Esophagus squamous epithelium (tissue), 5 donors: Measurements from ENCODE around the gene SOX8. TPM values are rescaled to one million over a fixed set of nuclear protein-coding genes. Genes with fewer than 3 reads are reported as not detected.

Experiments
- DNase-seq: peaks from one replicate; lab custom pipeline; 2025; lab: John Stamatoyannopoulos, UW
- H3K27ac ChIP-seq, 4 donors: fragments of 200-600 bp; sonication (generic); one replicate each; pipeline ENCODE4 v1.5.1; 2016 to 2019; ENCODE audit warnings: mild to moderate bottlenecking in 1 of 4
- H3K27me3 ChIP-seq, 4 donors: fragments of 200-600 bp; sonication (generic); 1 replicate in 3 of 4; 2 replicates in 1 of 4; pipeline versions ENCODE4 v1.5.1 to v1.6.0; 2017 to 2021; ENCODE audit warnings: antibody characterized with exemption in 1 of 4
- H3K36me3 ChIP-seq, 3 donors: fragments of 200-600 bp; sonication (generic); one replicate each; pipeline ENCODE4 v1.5.1; 2016 to 2019
- H3K4me1 ChIP-seq, 3 donors: fragments of 200-600 bp; sonication (generic); one replicate each; pipeline ENCODE4 v1.5.1; 2017 to 2019
- H3K4me3 ChIP-seq, 4 donors: fragments of 200-600 bp; sonication (generic); 1 replicate in 3 of 4; 2 replicates in 1 of 4; pipeline ENCODE4 v1.5.1; 2016 to 2019; ENCODE audit warnings: mild to moderate bottlenecking in 2 of 4, moderate library complexity in 1 of 4
- H3K9me3 ChIP-seq, 3 donors: fragments of 200-600 bp; sonication (generic); one replicate each; pipeline ENCODE4 v1.5.1; 2016 to 2019
- POLR2A ChIP-seq, 4 donors: fragments of 450-650 bp; IDR thresholded peaks; one replicate each; pipeline ENCODE4 v1.6.1; 2017; ENCODE audit warnings: antibody characterized with exemption in 4 of 4, mild to moderate bottlenecking in 4 of 4, moderate library complexity in 3 of 4
- WGBS, 2 donors: methylation state at CpG; one replicate each; pipeline ENCODE4 v1.1.5; 2018; 5-methylcytosine and 5-hydroxymethylcytosine counted together
- intact Hi-C: fragments of 100-400 bp; cut with DNase I; formaldehyde crosslinking; loops from one replicate; pipeline ENCODE4 v1.15.0; 2022
- total RNA-seq, 4 donors: library from RNA; depleted of rRNA; stranded (reverse); fragments of >200 nt; gene quantifications; one replicate each; pipeline ENCODE4 v1.1.0, GENCODE V29; 2016
- TF ChIP-seq, protein P1 (sequence below), 6 experiments: fragments of 450-650 bp in 4 of 6; fragments of 200-600 bp in 2 of 6; sonication (generic) in 2 of 6; IDR thresholded peaks; one replicate each; pipeline ENCODE4 v1.5.1; 2016 to 2019; ENCODE audit warnings: antibody characterized with exemption in 6 of 6, mild to moderate bottlenecking in 4 of 6, moderate library complexity in 4 of 6
- donor health status: DM: yes; HTN: yes; CAD: no.

The SOX8 gene
- total RNA-seq, 4 donors from 2014 or later = 0.08 to 0.19 (median 0.09) TPM; not detected in 1

DNA sequence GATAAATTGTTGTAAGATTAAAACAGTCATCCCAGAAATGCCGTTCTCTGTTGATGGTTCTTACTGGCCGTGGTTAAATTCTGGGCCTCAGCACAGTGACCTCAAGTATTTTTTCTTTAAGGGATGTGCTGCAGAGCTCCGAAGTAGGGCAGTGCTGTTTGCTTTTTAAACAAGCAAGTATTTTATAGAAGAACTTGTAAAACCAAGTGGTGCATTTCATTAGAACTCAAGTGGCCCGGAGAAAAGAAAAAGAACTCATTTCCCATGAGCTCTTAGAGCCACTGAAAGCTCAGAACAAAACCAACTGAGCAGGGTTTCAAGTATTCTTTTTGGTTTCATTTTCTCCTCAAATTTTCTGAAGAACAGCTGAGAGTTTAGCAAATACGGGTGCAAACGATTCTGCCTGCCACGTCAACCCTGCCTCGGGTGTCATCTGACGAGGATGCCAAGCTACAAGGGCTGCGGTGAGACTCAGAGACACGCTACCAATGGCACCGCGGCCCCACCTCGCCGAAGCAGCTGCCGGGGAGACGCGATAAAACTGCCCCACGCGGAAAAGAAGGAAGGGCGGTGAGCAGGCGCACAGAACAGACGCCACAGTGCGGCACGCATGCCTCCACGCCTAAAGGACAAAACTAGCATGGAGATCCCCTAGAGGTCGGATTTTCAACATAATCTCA is 17.1 kb upstream of the SOX8 start:
- H3K27ac ChIP-seq = no peak overlapping the region
- H3K27me3 ChIP-seq = no peaks in the 10 kb centered on the region
- intact Hi-C loops = no loop called here
- 87 to 92% methylated on average over 21 to 25 of the region's 27 CpGs for WGBS, 2 donors
- peaks cover 2 to 12% (median 3%) of the 10 kb centered on the region in 3 donors for H3K4me1 ChIP-seq
- no peaks in the 10 kb centered on the region for H3K9me3 ChIP-seq
- TF ChIP-seq POLR2A (IDR thresholded peaks at IDR 0.05) = no peak
- TF ChIP-seq, protein P1, sequence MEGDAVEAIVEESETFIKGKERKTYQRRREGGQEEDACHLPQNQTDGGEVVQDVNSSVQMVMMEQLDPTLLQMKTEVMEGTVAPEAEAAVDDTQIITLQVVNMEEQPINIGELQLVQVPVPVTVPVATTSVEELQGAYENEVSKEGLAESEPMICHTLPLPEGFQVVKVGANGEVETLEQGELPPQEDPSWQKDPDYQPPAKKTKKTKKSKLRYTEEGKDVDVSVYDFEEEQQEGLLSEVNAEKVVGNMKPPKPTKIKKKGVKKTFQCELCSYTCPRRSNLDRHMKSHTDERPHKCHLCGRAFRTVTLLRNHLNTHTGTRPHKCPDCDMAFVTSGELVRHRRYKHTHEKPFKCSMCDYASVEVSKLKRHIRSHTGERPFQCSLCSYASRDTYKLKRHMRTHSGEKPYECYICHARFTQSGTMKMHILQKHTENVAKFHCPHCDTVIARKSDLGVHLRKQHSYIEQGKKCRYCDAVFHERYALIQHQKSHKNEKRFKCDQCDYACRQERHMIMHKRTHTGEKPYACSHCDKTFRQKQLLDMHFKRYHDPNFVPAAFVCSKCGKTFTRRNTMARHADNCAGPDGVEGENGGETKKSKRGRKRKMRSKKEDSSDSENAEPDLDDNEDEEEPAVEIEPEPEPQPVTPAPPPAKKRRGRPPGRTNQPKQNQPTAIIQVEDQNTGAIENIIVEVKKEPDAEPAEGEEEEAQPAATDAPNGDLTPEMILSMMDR (IDR thresholded peaks at IDR 0.05) = no peak
- no peak overlapping the region for H3K4me3 ChIP-seq
- peaks cover 0 to 34% (median 0%) of the 10 kb centered on the region in 3 donors for H3K36me3 ChIP-seq
- no peak for DNase-seq

DNA sequence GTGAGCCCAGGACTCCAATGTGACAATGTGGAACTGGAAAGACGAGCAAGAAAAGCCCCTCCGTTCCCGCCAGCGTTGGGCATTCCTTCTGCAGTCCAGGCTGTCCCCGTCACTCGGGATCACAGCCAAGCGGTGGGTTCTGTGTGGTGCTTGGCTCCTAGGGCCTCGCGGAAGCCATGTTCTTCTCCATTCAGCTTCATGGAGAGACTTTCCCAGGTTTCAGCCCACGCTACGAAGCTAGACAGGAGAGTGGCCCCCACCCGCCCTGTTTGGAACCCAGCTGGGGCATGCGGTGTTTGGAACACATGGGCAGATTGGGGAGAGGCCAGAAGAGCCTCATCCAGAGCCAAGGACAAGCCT is 16.6 kb upstream of the SOX8 start:
- Histone ChIP-seq H3K4me3 (no peak overlapping the region), H3K4me1 (peaks cover 8 to 17% (median 8%) of the 10 kb centered on the region in 3 donors), H3K27ac (no peak overlapping the region), H3K9me3 (no peaks in the 10 kb centered on the region), H3K36me3 (peaks cover 0 to 34% (median 0%) of the 10 kb centered on the region in 3 donors), H3K27me3 (no peaks in the 10 kb centered on the region)
- intact Hi-C loops = no loop called here
- no peak for DNase-seq
- 89 to 100% methylated on average over 2 to 11 of the region's 13 CpGs for WGBS, 2 donors
- TF ChIP-seq, protein P1 (IDR thresholded peaks at IDR 0.05) = no peak
- TF ChIP-seq POLR2A (IDR thresholded peaks at IDR 0.05) = no peak

DNA sequence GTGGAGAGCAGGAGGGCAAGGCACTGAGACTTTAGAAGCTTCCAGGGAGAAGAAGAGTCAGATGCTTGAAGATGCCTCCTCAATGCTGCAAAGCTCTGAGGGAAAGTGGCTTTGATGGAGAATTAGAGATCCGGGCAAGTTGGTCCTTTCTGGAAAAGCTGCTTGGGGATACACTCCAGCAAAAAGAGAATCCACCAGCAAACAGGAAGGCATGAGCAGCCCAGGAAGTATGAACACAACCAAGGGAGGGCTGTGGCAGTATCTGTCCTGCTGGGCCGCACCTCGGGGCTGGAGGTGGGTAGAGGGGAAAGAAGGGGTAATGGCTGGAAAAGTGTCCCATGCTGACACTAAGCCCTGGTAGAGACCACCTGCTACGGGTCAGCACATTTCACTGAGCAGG is 16.1 kb upstream of the SOX8 start:
- intact Hi-C loops = no loop called here
- H3K4me1 ChIP-seq = peaks cover 9 to 21% (median 12%) of the 10 kb centered on the region in 3 donors
- 91 to 92% methylated on average over 3 to 4 of the region's 4 CpGs for WGBS, 2 donors
- TF ChIP-seq, protein P1 (IDR thresholded peaks at IDR 0.05) = no peak
- no peak for TF ChIP-seq POLR2A (IDR thresholded peaks at IDR 0.05)
- DNase-seq = no peak
- H3K27ac ChIP-seq = no peak overlapping the region
- H3K27me3 ChIP-seq = no peaks in the 10 kb centered on the region
- no peak overlapping the region for H3K4me3 ChIP-seq
- H3K36me3 ChIP-seq = peaks cover 0 to 34% (median 0%) of the 10 kb centered on the region in 3 donors
- H3K9me3 ChIP-seq = no peaks in the 10 kb centered on the region

DNA sequence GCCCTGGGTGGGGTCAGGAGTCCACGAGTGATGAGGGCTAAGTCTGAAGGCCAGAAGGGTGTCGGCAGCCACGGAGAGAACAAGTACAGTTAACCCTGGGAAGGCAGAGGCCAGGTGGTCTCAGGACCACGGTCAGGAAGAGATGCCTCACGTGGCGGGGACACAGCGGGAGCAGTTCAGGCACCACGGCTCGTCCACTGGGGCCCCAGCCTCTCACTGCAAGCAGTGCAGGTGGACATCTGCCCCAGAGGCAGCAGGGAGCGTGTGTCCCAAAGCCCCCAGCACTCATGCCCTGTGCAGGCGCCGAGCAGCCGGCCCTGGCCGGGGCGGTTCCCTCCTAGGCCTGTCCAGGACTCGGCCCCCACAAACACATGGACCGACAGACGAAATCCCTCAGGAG is 15.5 kb upstream of the SOX8 start:
- H3K27me3 ChIP-seq = no peaks in the 10 kb centered on the region
- WGBS, 2 donors = 93% methylated on average over 4 to 18 of the region's 18 CpGs
- TF ChIP-seq, protein P1 (IDR thresholded peaks at IDR 0.05) = no peak
- TF ChIP-seq POLR2A (IDR thresholded peaks at IDR 0.05) = no peak
- peaks cover 9 to 22% (median 12%) of the 10 kb centered on the region in 3 donors for H3K4me1 ChIP-seq
- no peak overlapping the region for H3K4me3 ChIP-seq
- H3K27ac ChIP-seq = no peak overlapping the region
- H3K9me3 ChIP-seq = no peaks in the 10 kb centered on the region
- no peak for DNase-seq
- peaks cover 0 to 34% (median 0%) of the 10 kb centered on the region in 3 donors for H3K36me3 ChIP-seq
- intact Hi-C loops = no loop called here

DNA sequence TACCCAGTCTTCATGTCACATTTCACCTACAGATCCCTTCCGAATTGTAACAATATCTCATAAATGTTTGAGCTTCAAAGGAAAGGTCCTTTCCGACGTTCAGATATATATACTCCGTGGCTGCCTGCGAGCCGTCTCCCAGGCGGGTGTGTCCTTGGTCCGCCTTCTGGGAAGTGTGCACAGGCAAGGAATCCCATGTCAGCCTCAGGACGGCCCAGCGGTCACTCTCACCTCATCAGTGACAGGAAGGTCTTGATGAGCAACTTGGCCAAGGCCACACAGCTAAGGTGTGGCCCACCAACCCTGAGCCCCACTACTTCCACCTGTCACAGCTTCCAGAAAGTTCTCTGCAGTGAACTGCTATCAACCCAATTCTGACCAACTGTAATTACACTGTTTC is 15.1 kb upstream of the SOX8 start:
- WGBS, 2 donors = 94 to 98% methylated on average over 7 to 8 of the region's 10 CpGs
- DNase-seq = no peak
- no peaks in the 10 kb centered on the region for H3K9me3 ChIP-seq
- peaks cover 0 to 34% (median 0%) of the 10 kb centered on the region in 3 donors for H3K36me3 ChIP-seq
- H3K27ac ChIP-seq = no peak overlapping the region
- intact Hi-C loops = no loop called here
- peaks cover 9 to 27% (median 15%) of the 10 kb centered on the region in 3 donors for H3K4me1 ChIP-seq
- TF ChIP-seq POLR2A (IDR thresholded peaks at IDR 0.05) = no peak
- H3K4me3 ChIP-seq = no peak overlapping the region
- H3K27me3 ChIP-seq = no peaks in the 10 kb centered on the region
